Activated naive CD8-positive, alpha-beta T cell (primary cell): ENCODE data around the gene BCLAF3.

Experiments
- H3K27ac Mint-ChIP-seq: one replicate; pipeline ENCODE4 v1.8.0; 2021; ENCODE audit warnings: mixed read lengths
- H3K27me3 Mint-ChIP-seq: one replicate; pipeline ENCODE4 v1.8.0; 2021; ENCODE audit warnings: mixed read lengths
- H3K36me3 Mint-ChIP-seq: one replicate; pipeline ENCODE4 v1.8.0; 2021; ENCODE audit warnings: mixed read lengths
- H3K4me1 Mint-ChIP-seq: one replicate; pipeline ENCODE4 v1.8.0; 2021; ENCODE audit warnings: low read depth, mixed read lengths
- H3K4me3 Mint-ChIP-seq: one replicate; pipeline ENCODE4 v1.8.0; 2021; ENCODE audit warnings: mild to moderate bottlenecking, mixed read lengths
- H3K9me3 Mint-ChIP-seq: one replicate; pipeline ENCODE4 v1.8.0; 2021; ENCODE audit warnings: low read depth, mixed read lengths

Gene BCLAF3

GRCh38 chrX:19990556-19991349 is at the start of gene BCLAF3:
BCLAF3 (minus strand) TSS chrX:19991061; CDS start chrX:19970264, 20,797 bp downstream.
- Mint-ChIP-seq H3K27me3 (no peaks in the 10 kb centered on the region), H3K36me3 (no peaks in the 10 kb centered on the region), H3K9me3 (no peaks in the 10 kb centered on the region), H3K4me1 (peaks cover 19% of the 10 kb centered on the region), H3K27ac (peak within 1 kb of the TSS; percentile 91), H3K4me3 (peak within 1 kb of the TSS; percentile 94)

- no peak overlapping the region for H3K27ac Mint-ChIP-seq
- no peak overlapping the region for H3K4me3 Mint-ChIP-seq
- H3K36me3 Mint-ChIP-seq: no peaks in the 10 kb centered on the region
- H3K27me3 Mint-ChIP-seq: no peaks in the 10 kb centered on the region
- no peaks in the 10 kb centered on the region for H3K9me3 Mint-ChIP-seq
- no peaks in the 10 kb centered on the region for H3K4me1 Mint-ChIP-seq
These were observed 48.1 kb upstream of the BCLAF3 start for GRCh38 chrX:20038966-20039365.

GRCh38 chrX:20037186-20037585 is 46.3 kb upstream of the BCLAF3 start:
- Mint-ChIP-seq H3K27me3 (no peaks in the 10 kb centered on the region), H3K36me3 (no peaks in the 10 kb centered on the region), H3K4me3 (no peak overlapping the region), H3K9me3 (no peaks in the 10 kb centered on the region), H3K4me1 (no peaks in the 10 kb centered on the region), H3K27ac (no peak overlapping the region)

- no peak overlapping the region for H3K4me3 Mint-ChIP-seq
- H3K4me1 Mint-ChIP-seq: peaks cover 19% of the 10 kb centered on the region
- no peaks in the 10 kb centered on the region for H3K27me3 Mint-ChIP-seq
- no peaks in the 10 kb centered on the region for H3K36me3 Mint-ChIP-seq
- H3K9me3 Mint-ChIP-seq: no peaks in the 10 kb centered on the region
- H3K27ac Mint-ChIP-seq: no peak overlapping the region
These were observed 41.3 kb upstream of the BCLAF3 start for GRCh38 chrX:20032201-20032600.

- Mint-ChIP-seq H3K27ac (no peak overlapping the region), H3K9me3 (no peaks in the 10 kb centered on the region), H3K27me3 (no peaks in the 10 kb centered on the region), H3K4me1 (peaks cover 20% of the 10 kb centered on the region), H3K4me3 (no peak overlapping the region), H3K36me3 (no peaks in the 10 kb centered on the region)
These were observed 38.9 kb upstream of the BCLAF3 start for GRCh38 chrX:20029728-20030127.

- no peak overlapping the region for H3K4me3 Mint-ChIP-seq
- H3K36me3 Mint-ChIP-seq: no peaks in the 10 kb centered on the region
- no peaks in the 10 kb centered on the region for H3K9me3 Mint-ChIP-seq
- no peak overlapping the region for H3K27ac Mint-ChIP-seq
- no peaks in the 10 kb centered on the region for H3K27me3 Mint-ChIP-seq
- H3K4me1 Mint-ChIP-seq: peaks cover 20% of the 10 kb centered on the region
These were observed 37.7 kb upstream of the BCLAF3 start for GRCh38 chrX:20028588-20028987.

- no peaks in the 10 kb centered on the region for H3K9me3 Mint-ChIP-seq
- H3K4me3 Mint-ChIP-seq: no peak overlapping the region
- peaks cover 20% of the 10 kb centered on the region for H3K4me1 Mint-ChIP-seq
- H3K27ac Mint-ChIP-seq: no peak overlapping the region
- no peaks in the 10 kb centered on the region for H3K36me3 Mint-ChIP-seq
- H3K27me3 Mint-ChIP-seq: no peaks in the 10 kb centered on the region
These were observed 35.4 kb upstream of the BCLAF3 start for GRCh38 chrX:20026278-20026677.

- Mint-ChIP-seq H3K27me3 (no peaks in the 10 kb centered on the region), H3K36me3 (peaks cover 12% of the 10 kb centered on the region), H3K4me1 (no peaks in the 10 kb centered on the region), H3K9me3 (peaks cover 4% of the 10 kb centered on the region), H3K4me3 (no peak overlapping the region), H3K27ac (no peak overlapping the region)
These were observed 29.0 kb upstream of the BCLAF3 start for GRCh38 chrX:20019672-20020365.

GRCh38 chrX:20016616-20016945 is 25.7 kb upstream of the BCLAF3 start:
- Mint-ChIP-seq H3K27me3 (no peaks in the 10 kb centered on the region), H3K4me1 (no peaks in the 10 kb centered on the region), H3K27ac (no peak overlapping the region), H3K4me3 (no peak overlapping the region), H3K36me3 (peaks cover 12% of the 10 kb centered on the region), H3K9me3 (peaks cover 4% of the 10 kb centered on the region)

GRCh38 chrX:20015945-20016615 is 25.2 kb upstream of the BCLAF3 start:
- Mint-ChIP-seq H3K27ac (no peak overlapping the region), H3K4me3 (no peak overlapping the region), H3K9me3 (peaks cover 4% of the 10 kb centered on the region), H3K27me3 (no peaks in the 10 kb centered on the region), H3K36me3 (peaks cover 12% of the 10 kb centered on the region), H3K4me1 (no peaks in the 10 kb centered on the region)

- Mint-ChIP-seq H3K4me3 (no peak overlapping the region), H3K27me3 (no peaks in the 10 kb centered on the region), H3K27ac (no peak overlapping the region), H3K4me1 (no peaks in the 10 kb centered on the region), H3K9me3 (peaks cover 4% of the 10 kb centered on the region), H3K36me3 (peaks cover 12% of the 10 kb centered on the region)
These were observed 24.6 kb upstream of the BCLAF3 start for GRCh38 chrX:20015422-20015821.

GRCh38 chrX:20011608-20012007 is 20.7 kb upstream of the BCLAF3 start:
- Mint-ChIP-seq H3K4me1 (peaks cover 1% of the 10 kb centered on the region), H3K9me3 (peaks cover 4% of the 10 kb centered on the region), H3K27me3 (no peaks in the 10 kb centered on the region), H3K4me3 (no peak overlapping the region), H3K27ac (no peak overlapping the region), H3K36me3 (peaks cover 10% of the 10 kb centered on the region)

- Mint-ChIP-seq H3K9me3 (no peaks in the 10 kb centered on the region), H3K4me3 (no peak overlapping the region), H3K4me1 (peaks cover 1% of the 10 kb centered on the region), H3K27me3 (no peaks in the 10 kb centered on the region), H3K36me3 (no peaks in the 10 kb centered on the region), H3K27ac (no peak overlapping the region)
These were observed 17.2 kb upstream of the BCLAF3 start for GRCh38 chrX:20007962-20008622.

GRCh38 chrX:20005883-20006282 is 15.0 kb upstream of the BCLAF3 start:
- H3K27ac Mint-ChIP-seq: no peak overlapping the region
- H3K27me3 Mint-ChIP-seq: no peaks in the 10 kb centered on the region
- H3K4me1 Mint-ChIP-seq: peaks cover 1% of the 10 kb centered on the region
- H3K36me3 Mint-ChIP-seq: no peaks in the 10 kb centered on the region
- no peaks in the 10 kb centered on the region for H3K9me3 Mint-ChIP-seq
- no peak overlapping the region for H3K4me3 Mint-ChIP-seq

GRCh38 chrX:20001588-20001987 is 10.7 kb upstream of the BCLAF3 start:
- H3K27me3 Mint-ChIP-seq: no peaks in the 10 kb centered on the region
- H3K4me3 Mint-ChIP-seq: no peak overlapping the region

More at GRCh38 chrX:20001588-20001987, 10.7 kb upstream of the BCLAF3 start:
- H3K27ac Mint-ChIP-seq: no peak overlapping the region
- H3K9me3 Mint-ChIP-seq: no peaks in the 10 kb centered on the region
- H3K36me3 Mint-ChIP-seq: no peaks in the 10 kb centered on the region
- no peaks in the 10 kb centered on the region for H3K4me1 Mint-ChIP-seq
